HepG2 (cell line): Measurements from ENCODE around the gene ZNF626. TPM values are rescaled to one million over a fixed set of nuclear protein-coding genes. Genes with fewer than 3 reads are reported as not detected.
"Not testable (repeated sequence)": the region's sequence is repeated elsewhere in the genome, so short reads cannot be mapped to it uniquely, and the experiment has no call there.

Experiments used
- AHDC1 ChIP-seq: sonication (generic); formaldehyde crosslinking; IDR thresholded peaks from 2 replicates; pipeline ENCODE4 v1.5.1; 2020; ENCODE audit warnings: mild to moderate bottlenecking, missing genetic modification reagents, borderline replicate concordance
- ARNT2 ChIP-seq: sonication (generic); formaldehyde crosslinking; IDR thresholded peaks from 2 replicates; pipeline ENCODE4 v1.8.0; 2022; ENCODE audit warnings: mild to moderate bottlenecking, low read depth, missing genetic modification reagents, moderate library complexity
- HMGXB4 ChIP-seq, 2 experiments: sonication (generic) in 1 of 2; formaldehyde crosslinking in 1 of 2; IDR thresholded peaks; 2 replicates each; pipeline versions ENCODE4 v1.4.0 to v1.6.1; 2018 to 2020; ENCODE audit warnings: missing genetic modification reagents in 2 of 2, borderline replicate concordance in 1 of 2, low read depth in 1 of 2, mild to moderate bottlenecking in 1 of 2, missing biosample characterization in 1 of 2
- HNF1A ChIP-seq, 2 experiments: sonication (generic) in 1 of 2; formaldehyde crosslinking in 1 of 2; IDR thresholded peaks; 2 replicates each; pipeline versions ENCODE4 v1.4.0 to v1.6.1; 2016 to 2020; ENCODE audit warnings: borderline replicate concordance in 1 of 2, low read depth in 1 of 2, mild to moderate bottlenecking in 1 of 2, missing genetic modification reagents in 1 of 2
- HNF1B ChIP-seq: sonication (generic); formaldehyde crosslinking; IDR thresholded peaks from 2 replicates; pipeline ENCODE4 v1.5.1; 2020; ENCODE audit warnings: mild to moderate bottlenecking, moderate library complexity, missing genetic modification reagents
- HOMEZ ChIP-seq: IDR thresholded peaks from 2 replicates; pipeline ENCODE4 v1.6.1; 2016; ENCODE audit warnings: low read depth
- MEIS1 ChIP-seq: sonication (generic); formaldehyde crosslinking; IDR thresholded peaks from 2 replicates; pipeline ENCODE4 v1.9.0; 2021; ENCODE audit warnings: mild to moderate bottlenecking, missing genetic modification reagents, moderate library complexity, borderline replicate concordance
- POGZ ChIP-seq: sonication (generic); formaldehyde crosslinking; IDR thresholded peaks from 2 replicates; pipeline ENCODE4 v1.4.0; 2020; ENCODE audit warnings: mild to moderate bottlenecking, missing genetic modification reagents
- SALL1 ChIP-seq: sonication (generic); formaldehyde crosslinking; IDR thresholded peaks from 2 replicates; pipeline ENCODE4 v1.8.0; 2022; ENCODE audit warnings: mild to moderate bottlenecking, missing genetic modification reagents
- SOX6 ChIP-seq, 2 experiments: fragments of 450-650 bp in 1 of 2; sonication (generic) in 1 of 2; formaldehyde crosslinking in 1 of 2; IDR thresholded peaks; 2 replicates each; pipeline versions ENCODE4 v1.4.0 to v1.6.1; 2017 to 2020; ENCODE audit warnings: antibody characterized with exemption in 1 of 2, mild to moderate bottlenecking in 1 of 2, missing genetic modification reagents in 1 of 2
- ZNF430 ChIP-seq: sonication (generic); formaldehyde crosslinking; IDR thresholded peaks from 2 replicates; pipeline ENCODE4 v1.9.0; 2021; ENCODE audit warnings: mild to moderate bottlenecking, missing genetic modification reagents
- polyA plus RNA-seq, 8 experiments: library from polyadenylated mRNA; depleted of rRNA in 3 of 8; stranded (reverse) in 7 of 8; unstranded in 1 of 8; fragments of >200 nt; fragmentation: Illumina TruSeq in 4 of 8; extraction: Trizol in 4 of 8; gene quantifications; 2 replicates each; pipeline versions ENCODE4 v1.2.1 to v1.2.3, GENCODE V29; 2011 to 2016; ENCODE audit warnings: low read depth in 4 of 8, missing spikeins in 1 of 8, mixed read lengths in 1 of 8; ENCODE audit not compliant: insufficient read depth in 1 of 8
- total RNA-seq, 5 experiments: library from RNA; depleted of rRNA; stranded (reverse); fragments of >200 nt; fragmentation: Illumina TruSeq; extraction: Trizol; gene quantifications; 2 replicates each; pipeline ENCODE4 v1.2.3, GENCODE V29; 2016; ENCODE audit warnings: low read depth in 1 of 5

Gene ZNF626
- total and polyA plus RNA-seq, 2 of the 13 experiments (the other 11 are each of a cell fraction or from before 2014, with no cell fraction given), result 3.5 to 4.1 TPM

GRCh38 chr19:20664475-20664874, 3.1 kb upstream of the ZNF626 start (continued):
- TF ChIP-seq AHDC1 (CRISPR knock-in tag) (peak; percentile 57; the same call in 1 of the 2 replicates), POGZ (CRISPR knock-in tag) (peak; percentile 70), MEIS1 (CRISPR knock-in tag) (0 out of 2 replicates have a peak, but pooled peaks have one; percentile 43), HNF1B (CRISPR knock-in tag) (peak; percentile 71), ZNF430 (CRISPR knock-in tag) (0 out of 2 replicates have a peak, but pooled peaks have one; percentile 56), SALL1 (CRISPR knock-in tag) (peak; percentile 72), HMGXB4 (CRISPR knock-in tag; IDR thresholded peaks at IDR 0.05; ENCODE audit: borderline replicate concordance in 1 of 2, low read depth in 1 of 2) (0 out of 4 replicates have a peak, but pooled peaks of 1 of the 2 experiments have one; percentile 20), HNF1A (IDR thresholded peaks at IDR 0.05; ENCODE audit: low read depth) (peak; percentile 42), HNF1A (CRISPR knock-in tag; IDR thresholded peaks at IDR 0.05; ENCODE audit: borderline replicate concordance) (peak; percentile 70; the same call in 1 of the 2 replicates), HOMEZ (CRISPR knock-in tag) (0 out of 2 replicates have a peak, but pooled peaks have one; percentile 28), SOX6 (CRISPR knock-in tag; IDR thresholded peaks at IDR 0.05) (peak; percentile 70), ARNT2 (CRISPR knock-in tag) (0 out of 2 replicates have a peak, but pooled peaks have one; percentile 25)
- not testable (repeated sequence) for TF ChIP-seq SOX6 (IDR thresholded peaks at IDR 0.05)
